Neural progenitor cell (in vitro differentiated cells): ENCODE results near the gene SLC18A3. TPM values are rescaled to one million over a fixed set of nuclear protein-coding genes. Genes with fewer than 3 reads are reported as not detected.

ENCODE experiments used
- DNase-seq: peaks from one replicate; pipeline ENCODE4 v3.0.0-alpha.2; 2016; ENCODE audit warnings: low spot score
- H2AFZ ChIP-seq: fragments of 200-600 bp; sonication (generic); replicated peaks from 2 replicates; pipeline ENCODE4 v1.6.1; 2016; ENCODE audit warnings: antibody characterized with exemption
- H3F3A ChIP-seq: fragments of 200-600 bp; sonication (generic); 2 replicates; pipeline ENCODE4 v1.6.1; 2016; ENCODE audit warnings: antibody characterized with exemption, low read depth
- H3K27ac ChIP-seq: fragments of 200-600 bp; sonication (generic); 2 replicates; pipeline ENCODE4 v1.5.1; 2016; ENCODE audit warnings: mild to moderate bottlenecking
- H3K27me3 ChIP-seq: fragments of 200-600 bp; sonication (generic); 2 replicates; pipeline ENCODE4 v1.6.1; 2016; ENCODE audit warnings: mild to moderate bottlenecking, moderate library complexity
- H3K36me3 ChIP-seq: fragments of 200-600 bp; sonication (generic); 2 replicates; pipeline ENCODE4 v1.5.1; 2016
- H3K4me1 ChIP-seq: fragments of 200-600 bp; sonication (generic); 2 replicates; pipeline ENCODE4 v1.6.1; 2016; ENCODE audit warnings: mixed run types
- H3K4me2 ChIP-seq: fragments of 200-600 bp; sonication (generic); 2 replicates; pipeline ENCODE4 v1.6.1; 2016
- H3K4me3 ChIP-seq: fragments of 200-600 bp; sonication (generic); 2 replicates; pipeline ENCODE4 v1.5.1; 2016
- H3K79me2 ChIP-seq: fragments of 200-600 bp; sonication (generic); 2 replicates; pipeline ENCODE4 v1.6.1; 2016; ENCODE audit warnings: low read depth
- H3K9ac ChIP-seq: fragments of 200-600 bp; sonication (generic); 2 replicates; pipeline ENCODE4 v1.6.1; 2016
- H3K9me3 ChIP-seq: fragments of 200-600 bp; sonication (generic); 2 replicates; pipeline ENCODE4 v1.5.1; 2016; ENCODE audit warnings: low read depth
- H4K20me1 ChIP-seq: fragments of 200-600 bp; sonication (generic); 2 replicates; pipeline ENCODE4 v1.6.1; 2016; ENCODE audit warnings: low read depth
- H3K27ac Mint-ChIP-seq: 3 replicates; pipeline ENCODE4 v1.8.0; 2021; ENCODE audit warnings: mixed read lengths
- H3K27me3 Mint-ChIP-seq: 2 replicates; pipeline ENCODE4 v1.8.0; 2022; ENCODE audit warnings: low read depth, mild to moderate bottlenecking, inconsistent platforms, moderate library complexity, mixed read lengths; ENCODE audit not compliant: insufficient read depth
- H3K36me3 Mint-ChIP-seq: 3 replicates; pipeline ENCODE4 v1.8.0; 2021; ENCODE audit warnings: mixed read lengths
- H3K4me1 Mint-ChIP-seq: 3 replicates; pipeline ENCODE4 v1.8.0; 2021; ENCODE audit warnings: mixed read lengths
- H3K4me3 Mint-ChIP-seq: 3 replicates; pipeline ENCODE4 v1.8.0; 2021; ENCODE audit warnings: mild to moderate bottlenecking, moderate library complexity, mixed read lengths
- H3K9me3 Mint-ChIP-seq: 3 replicates; pipeline ENCODE4 v1.8.0; 2020; ENCODE audit warnings: mixed read lengths
- CTCF ChIP-seq: fragments of 200-600 bp; sonication (generic); IDR thresholded peaks from 2 replicates; pipeline ENCODE4 v1.5.1; 2017; ENCODE audit warnings: antibody characterized with exemption, mild to moderate bottlenecking
- EZH2 ChIP-seq: fragments of 200-600 bp; sonication (generic); IDR thresholded peaks from 2 replicates; pipeline ENCODE4 v1.6.1; 2017; ENCODE audit warnings: antibody characterized with exemption, mild to moderate bottlenecking, moderate library complexity
- EZH2phosphoT487 ChIP-seq: fragments of 200-600 bp; sonication (generic); IDR thresholded peaks from 2 replicates; pipeline ENCODE4 v1.6.1; 2017; ENCODE audit warnings: antibody characterized with exemption
- total RNA-seq: library from RNA; depleted of rRNA; stranded (reverse); fragments of >200 nt; gene quantifications from 2 replicates; pipeline ENCODE4 v1.2.3, GENCODE V29; 2015; ENCODE audit warnings: low replicate concordance

SLC18A3 gene
- total RNA-seq, 1 donor from 2014 or later: not detected

- H3K4me1 Mint-ChIP-seq: peaks cover 32% of the 10 kb centered on the region
- no peak overlapping the region for H3K27ac Mint-ChIP-seq
- Histone ChIP-seq H3F3A (peaks cover 3% of the 10 kb centered on the region), H3K9ac (no peak overlapping the region), H3K36me3 (no peaks in the 10 kb centered on the region), H4K20me1 (peaks cover 77% of the 10 kb centered on the region), H3K79me2 (no peaks in the 10 kb centered on the region), H3K9me3 (no peaks in the 10 kb centered on the region), H3K4me2 (peak overlapping the region; percentile 90), H3K27ac (no peak overlapping the region), H3K4me1 (peaks cover 21% of the 10 kb centered on the region), H3K27me3 (peaks cover 100% of the 10 kb centered on the region), H3K4me3 (no peak overlapping the region), H2AFZ (no peak overlapping the region)
- peak; percentile 39 for DNase-seq
- no peaks in the 10 kb centered on the region for H3K36me3 Mint-ChIP-seq
- H3K4me3 Mint-ChIP-seq: peak overlapping the region; percentile 79
- H3K27me3 Mint-ChIP-seq: peaks cover 83% of the 10 kb centered on the region
- peaks cover 3% of the 10 kb centered on the region for H3K9me3 Mint-ChIP-seq
- TF ChIP-seq CTCF: no peak
- peak; percentile 20 for TF ChIP-seq EZH2
- TF ChIP-seq EZH2phosphoT487: no peak
Observed at GRCh38 chr10:49611816-49612512, 1.9 kb downstream of the SLC18A3 start.

- peaks cover 32% of the 10 kb centered on the region for H3K4me1 Mint-ChIP-seq
- Histone ChIP-seq H3K4me3 (no peak overlapping the region), H3K9ac (no peak overlapping the region), H3K27me3 (peaks cover 100% of the 10 kb centered on the region), H3K79me2 (no peaks in the 10 kb centered on the region), H3K4me1 (peaks cover 21% of the 10 kb centered on the region), H4K20me1 (peaks cover 71% of the 10 kb centered on the region), H3K27ac (no peak overlapping the region), H2AFZ (no peak overlapping the region), H3K9me3 (no peaks in the 10 kb centered on the region), H3K4me2 (peak overlapping the region; percentile 74), H3F3A (peaks cover 3% of the 10 kb centered on the region), H3K36me3 (no peaks in the 10 kb centered on the region)
- H3K36me3 Mint-ChIP-seq: no peaks in the 10 kb centered on the region
- no peak overlapping the region for H3K27ac Mint-ChIP-seq
- peak; percentile 33 for TF ChIP-seq EZH2phosphoT487
- peak; percentile 36 for TF ChIP-seq CTCF
- peak; percentile 26 for TF ChIP-seq EZH2
- peak overlapping the region; percentile 83 for H3K4me3 Mint-ChIP-seq
- peaks cover 82% of the 10 kb centered on the region for H3K27me3 Mint-ChIP-seq
- peaks cover 3% of the 10 kb centered on the region for H3K9me3 Mint-ChIP-seq
- DNase-seq: peak; percentile 86
Observed at GRCh38 chr10:49612513-49613164, 2.5 kb downstream of the SLC18A3 start.

- Histone ChIP-seq H3K4me3 (no peak overlapping the region), H3K4me2 (peak overlapping the region; percentile 74), H2AFZ (no peak overlapping the region), H3K9me3 (no peaks in the 10 kb centered on the region), H3K79me2 (no peaks in the 10 kb centered on the region), H3K27me3 (peaks cover 100% of the 10 kb centered on the region), H3K9ac (no peak overlapping the region), H3K36me3 (no peaks in the 10 kb centered on the region), H3K27ac (no peak overlapping the region), H3F3A (peaks cover 3% of the 10 kb centered on the region), H3K4me1 (peaks cover 21% of the 10 kb centered on the region), H4K20me1 (peaks cover 64% of the 10 kb centered on the region)
- Mint-ChIP-seq H3K4me3 (peak overlapping the region; percentile 83), H3K27ac (no peak overlapping the region), H3K36me3 (no peaks in the 10 kb centered on the region), H3K4me1 (peaks cover 29% of the 10 kb centered on the region), H3K27me3 (peaks cover 79% of the 10 kb centered on the region), H3K9me3 (no peaks in the 10 kb centered on the region)
- DNase-seq: peak; percentile 50
- TF ChIP-seq EZH2phosphoT487 (peak; percentile 19), CTCF (no peak), EZH2 (peak; percentile 67)
Observed at GRCh38 chr10:49613165-49613881, 3.2 kb downstream of the SLC18A3 start.
